ENCODE data around the gene TPK1.

TPK1 gene

GRCh38 chr7:144720149-144720548, 115.7 kb downstream of the TPK1 start:
- Histone ChIP-seq H3K36me3 (ENCODE audit: control insufficient read depth in 1 of 2, insufficient read depth in 2 of 2, low read length in 2 of 2) (no peaks in the 10 kb centered on the region), H3K4me1 (ENCODE audit: control insufficient read depth in 1 of 2, insufficient read depth in 2 of 2, low read length in 2 of 2) (peaks cover 0 to 8% of the 10 kb centered on the region in 2 donors), H3K9me3 (ENCODE audit: control insufficient read depth in 1 of 2, low read length in 2 of 2) (no peaks in the 10 kb centered on the region), H3K27ac (ENCODE audit: low read length) (no peak overlapping the region), H3K4me3 (ENCODE audit: low read depth in 1 of 2, low read length in 2 of 2) (no peak overlapping the region), H3K27me3 (ENCODE audit: low read depth, low read length) (no peaks in the 10 kb centered on the region)

GRCh38 chr7:144717720-144718119, 118.1 kb downstream of the TPK1 start:
- H3K4me3 ChIP-seq (ENCODE audit: low read depth in 1 of 2, low read length in 2 of 2) = no peak overlapping the region
- H3K27ac ChIP-seq (ENCODE audit: low read length) = no peak overlapping the region
- no peaks in the 10 kb centered on the region for H3K9me3 ChIP-seq (ENCODE audit: control insufficient read depth in 1 of 2, low read length in 2 of 2)
- no peaks in the 10 kb centered on the region for H3K27me3 ChIP-seq (ENCODE audit: low read depth, low read length)
- no peaks in the 10 kb centered on the region for H3K36me3 ChIP-seq (ENCODE audit: control insufficient read depth in 1 of 2, insufficient read depth in 2 of 2, low read length in 2 of 2)
- H3K4me1 ChIP-seq (ENCODE audit: control insufficient read depth in 1 of 2, insufficient read depth in 2 of 2, low read length in 2 of 2) = peaks cover 0 to 8% of the 10 kb centered on the region in 2 donors

GRCh38 chr7:144713850-144714249, 122.0 kb downstream of the TPK1 start:
- Histone ChIP-seq H3K4me1 (ENCODE audit: control insufficient read depth in 1 of 2, insufficient read depth in 2 of 2, low read length in 2 of 2) (peaks cover 0 to 8% of the 10 kb centered on the region in 2 donors), H3K27me3 (ENCODE audit: low read depth, low read length) (no peaks in the 10 kb centered on the region), H3K36me3 (ENCODE audit: control insufficient read depth in 1 of 2, insufficient read depth in 2 of 2, low read length in 2 of 2) (no peaks in the 10 kb centered on the region), H3K4me3 (ENCODE audit: low read depth in 1 of 2, low read length in 2 of 2) (no peak overlapping the region), H3K27ac (ENCODE audit: low read length) (no peak overlapping the region), H3K9me3 (ENCODE audit: control insufficient read depth in 1 of 2, low read length in 2 of 2) (no peaks in the 10 kb centered on the region)

- no peaks in the 10 kb centered on the region for H3K36me3 ChIP-seq (ENCODE audit: control insufficient read depth in 1 of 2, insufficient read depth in 2 of 2, low read length in 2 of 2)
- H3K27ac ChIP-seq (ENCODE audit: low read length) = no peak overlapping the region
- H3K27me3 ChIP-seq (ENCODE audit: low read depth, low read length) = no peaks in the 10 kb centered on the region
- no peaks in the 10 kb centered on the region for H3K9me3 ChIP-seq (ENCODE audit: control insufficient read depth in 1 of 2, low read length in 2 of 2)
- no peak overlapping the region for H3K4me3 ChIP-seq (ENCODE audit: low read depth in 1 of 2, low read length in 2 of 2)
- no peaks in the 10 kb centered on the region for H3K4me1 ChIP-seq (ENCODE audit: control insufficient read depth in 1 of 2, insufficient read depth in 2 of 2, low read length in 2 of 2)
Observed at GRCh38 chr7:144710791-144711190, 125.1 kb downstream of the TPK1 start.

- H3K9me3 ChIP-seq (ENCODE audit: control insufficient read depth in 1 of 2, low read length in 2 of 2) = no peaks in the 10 kb centered on the region
- H3K4me1 ChIP-seq (ENCODE audit: control insufficient read depth in 1 of 2, insufficient read depth in 2 of 2, low read length in 2 of 2) = no peaks in the 10 kb centered on the region
- H3K4me3 ChIP-seq (ENCODE audit: low read depth in 1 of 2, low read length in 2 of 2) = no peak overlapping the region
- H3K27ac ChIP-seq (ENCODE audit: low read length) = no peak overlapping the region
- H3K27me3 ChIP-seq (ENCODE audit: low read depth, low read length) = no peaks in the 10 kb centered on the region
- H3K36me3 ChIP-seq (ENCODE audit: control insufficient read depth in 1 of 2, insufficient read depth in 2 of 2, low read length in 2 of 2) = no peaks in the 10 kb centered on the region
Observed at GRCh38 chr7:144709066-144709465, 126.8 kb downstream of the TPK1 start.

GRCh38 chr7:144691240-144691639, 144.6 kb downstream of the TPK1 start:
- Histone ChIP-seq H3K9me3 (ENCODE audit: control insufficient read depth in 1 of 2, low read length in 2 of 2) (no peaks in the 10 kb centered on the region), H3K27me3 (ENCODE audit: low read depth, low read length) (no peaks in the 10 kb centered on the region), H3K27ac (ENCODE audit: low read length) (no peak overlapping the region), H3K4me3 (ENCODE audit: low read depth in 1 of 2, low read length in 2 of 2) (no peak overlapping the region), H3K4me1 (ENCODE audit: control insufficient read depth in 1 of 2, insufficient read depth in 2 of 2, low read length in 2 of 2) (no peaks in the 10 kb centered on the region), H3K36me3 (ENCODE audit: control insufficient read depth in 1 of 2, insufficient read depth in 2 of 2, low read length in 2 of 2) (no peaks in the 10 kb centered on the region)

- Histone ChIP-seq H3K4me1 (ENCODE audit: control insufficient read depth in 1 of 2, insufficient read depth in 2 of 2, low read length in 2 of 2) (no peaks in the 10 kb centered on the region), H3K27me3 (ENCODE audit: low read depth, low read length) (no peaks in the 10 kb centered on the region), H3K27ac (ENCODE audit: low read length) (no peak overlapping the region), H3K36me3 (ENCODE audit: control insufficient read depth in 1 of 2, insufficient read depth in 2 of 2, low read length in 2 of 2) (no peaks in the 10 kb centered on the region), H3K9me3 (ENCODE audit: control insufficient read depth in 1 of 2, low read length in 2 of 2) (no peaks in the 10 kb centered on the region), H3K4me3 (ENCODE audit: low read depth in 1 of 2, low read length in 2 of 2) (no peak overlapping the region)
Observed at GRCh38 chr7:144682581-144683280, 153.1 kb downstream of the TPK1 start.

- Histone ChIP-seq H3K36me3 (ENCODE audit: control insufficient read depth in 1 of 2, insufficient read depth in 2 of 2, low read length in 2 of 2) (no peaks in the 10 kb centered on the region), H3K27me3 (ENCODE audit: low read depth, low read length) (no peaks in the 10 kb centered on the region), H3K27ac (ENCODE audit: low read length) (no peak overlapping the region), H3K4me3 (ENCODE audit: low read depth in 1 of 2, low read length in 2 of 2) (no peak overlapping the region), H3K9me3 (ENCODE audit: control insufficient read depth in 1 of 2, low read length in 2 of 2) (no peaks in the 10 kb centered on the region), H3K4me1 (ENCODE audit: control insufficient read depth in 1 of 2, insufficient read depth in 2 of 2, low read length in 2 of 2) (no peaks in the 10 kb centered on the region)
Observed at GRCh38 chr7:144676492-144676891, 159.4 kb downstream of the TPK1 start.

- H3K36me3 ChIP-seq (ENCODE audit: control insufficient read depth in 1 of 2, insufficient read depth in 2 of 2, low read length in 2 of 2) = no peaks in the 10 kb centered on the region
- H3K4me3 ChIP-seq (ENCODE audit: low read depth in 1 of 2, low read length in 2 of 2) = no peak overlapping the region
- no peaks in the 10 kb centered on the region for H3K27me3 ChIP-seq (ENCODE audit: low read depth, low read length)
- no peaks in the 10 kb centered on the region for H3K4me1 ChIP-seq (ENCODE audit: control insufficient read depth in 1 of 2, insufficient read depth in 2 of 2, low read length in 2 of 2)
- H3K9me3 ChIP-seq (ENCODE audit: control insufficient read depth in 1 of 2, low read length in 2 of 2) = no peaks in the 10 kb centered on the region
- no peak overlapping the region for H3K27ac ChIP-seq (ENCODE audit: low read length)
Observed at GRCh38 chr7:144674550-144674949, 161.3 kb downstream of the TPK1 start.

- Histone ChIP-seq H3K9me3 (ENCODE audit: control insufficient read depth in 1 of 2, low read length in 2 of 2) (no peaks in the 10 kb centered on the region), H3K4me1 (ENCODE audit: control insufficient read depth in 1 of 2, insufficient read depth in 2 of 2, low read length in 2 of 2) (no peaks in the 10 kb centered on the region), H3K4me3 (ENCODE audit: low read depth in 1 of 2, low read length in 2 of 2) (no peak overlapping the region), H3K27me3 (ENCODE audit: low read depth, low read length) (no peaks in the 10 kb centered on the region), H3K36me3 (ENCODE audit: control insufficient read depth in 1 of 2, insufficient read depth in 2 of 2, low read length in 2 of 2) (no peaks in the 10 kb centered on the region), H3K27ac (ENCODE audit: low read length) (no peak overlapping the region)
Observed at GRCh38 chr7:144672869-144673268, 163.0 kb downstream of the TPK1 start.

- no peaks in the 10 kb centered on the region for H3K9me3 ChIP-seq (ENCODE audit: control insufficient read depth in 1 of 2, low read length in 2 of 2)
- H3K4me3 ChIP-seq (ENCODE audit: low read depth in 1 of 2, low read length in 2 of 2) = no peak overlapping the region
- H3K27me3 ChIP-seq (ENCODE audit: low read depth, low read length) = no peaks in the 10 kb centered on the region
- H3K27ac ChIP-seq (ENCODE audit: low read length) = no peak overlapping the region
- H3K36me3 ChIP-seq (ENCODE audit: control insufficient read depth in 1 of 2, insufficient read depth in 2 of 2, low read length in 2 of 2) = no peaks in the 10 kb centered on the region
- no peaks in the 10 kb centered on the region for H3K4me1 ChIP-seq (ENCODE audit: control insufficient read depth in 1 of 2, insufficient read depth in 2 of 2, low read length in 2 of 2)
Observed at GRCh38 chr7:144671429-144671828, 164.4 kb downstream of the TPK1 start.

GRCh38 chr7:144670218-144670617, 165.6 kb downstream of the TPK1 start:
- no peaks in the 10 kb centered on the region for H3K36me3 ChIP-seq (ENCODE audit: control insufficient read depth in 1 of 2, insufficient read depth in 2 of 2, low read length in 2 of 2)
- H3K27me3 ChIP-seq (ENCODE audit: low read depth, low read length) = no peaks in the 10 kb centered on the region
- H3K4me1 ChIP-seq (ENCODE audit: control insufficient read depth in 1 of 2, insufficient read depth in 2 of 2, low read length in 2 of 2) = no peaks in the 10 kb centered on the region
- H3K4me3 ChIP-seq (ENCODE audit: low read depth in 1 of 2, low read length in 2 of 2) = no peak overlapping the region
- H3K9me3 ChIP-seq (ENCODE audit: control insufficient read depth in 1 of 2, low read length in 2 of 2) = no peaks in the 10 kb centered on the region
- H3K27ac ChIP-seq (ENCODE audit: low read length) = no peak overlapping the region
